Parathyroid adenoma (tissue), 2 donors: Measurements from ENCODE around the gene SRI.

ENCODE experiments used
- H2AFZ ChIP-seq: fragments of 300-600 bp; sonication (generic); one replicate; pipeline ENCODE4 v1.7.0; 2017; ENCODE audit warnings: antibody characterized with exemption, mild to moderate bottlenecking
- H3K27ac ChIP-seq: fragments of 300-600 bp; sonication (generic); one replicate; pipeline ENCODE4 v1.7.0; 2017
- H3K27me3 ChIP-seq: fragments of 300-600 bp; sonication (generic); one replicate; pipeline ENCODE4 v1.7.0; 2017; ENCODE audit warnings: low read length; ENCODE audit not compliant: control insufficient read depth, insufficient read depth
- H3K36me3 ChIP-seq: fragments of 300-600 bp; sonication (generic); one replicate; pipeline ENCODE4 v1.7.0; 2017; ENCODE audit warnings: low read length; ENCODE audit not compliant: control insufficient read depth, insufficient read depth
- H3K4me1 ChIP-seq: fragments of 300-600 bp; sonication (generic); one replicate; pipeline ENCODE4 v1.7.0; 2017; ENCODE audit warnings: control low read depth
- H3K4me2 ChIP-seq: fragments of 300-600 bp; sonication (generic); one replicate; pipeline ENCODE4 v1.7.0; 2017; ENCODE audit warnings: low read length
- H3K4me3 ChIP-seq: fragments of 300-600 bp; sonication (generic); one replicate; pipeline ENCODE4 v1.7.0; 2017; ENCODE audit warnings: low read depth, low read length
- H3K79me2 ChIP-seq: fragments of 300-600 bp; sonication (generic); one replicate; pipeline ENCODE4 v1.7.0; 2017; ENCODE audit warnings: control low read depth
- H3K9ac ChIP-seq: fragments of 300-600 bp; sonication (generic); one replicate; pipeline ENCODE4 v1.7.0; 2017; ENCODE audit warnings: mild to moderate bottlenecking
- H3K9me3 ChIP-seq: fragments of 300-600 bp; sonication (generic); one replicate; pipeline ENCODE4 v1.7.0; 2017; ENCODE audit warnings: low read length; ENCODE audit not compliant: control insufficient read depth
- TF ChIP-seq, protein P1 (sequence below): fragments of 300-600 bp; sonication (generic); IDR thresholded peaks from one replicate; pipeline ENCODE4 v1.7.0; 2017; ENCODE audit warnings: antibody characterized with exemption, mild to moderate bottlenecking
- donor health status: primary hyperparathyroidism.

SRI gene

DNA sequence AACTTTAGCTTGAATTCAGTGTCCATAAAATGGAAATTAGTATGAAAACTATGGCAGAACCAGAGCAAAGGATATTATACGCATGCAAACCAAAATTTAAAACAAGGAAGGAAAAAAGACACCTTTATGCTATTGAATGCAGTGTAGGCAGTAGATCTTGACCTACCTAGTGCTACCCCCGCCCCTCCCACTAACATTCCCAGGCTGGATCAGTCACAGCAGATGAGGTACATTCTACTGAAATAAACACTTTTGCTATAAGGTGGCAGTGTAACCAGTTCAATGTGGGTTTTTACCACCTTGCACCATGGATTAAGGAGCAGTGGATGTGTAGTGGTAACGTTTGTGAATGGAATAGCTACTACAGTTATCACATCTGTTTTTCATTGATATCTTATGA lies 27.9 kb downstream of the SRI start:
- Histone ChIP-seq H3K4me3 (no peak overlapping the region), H3K4me1 (no peaks in the 10 kb centered on the region), H3K9ac (no peak overlapping the region), H3K36me3 (no peaks in the 10 kb centered on the region), H2AFZ (no peak overlapping the region), H3K27ac (no peak overlapping the region), H3K27me3 (no peaks in the 10 kb centered on the region), H3K4me2 (no peak overlapping the region), H3K79me2 (no peaks in the 10 kb centered on the region), H3K9me3 (no peaks in the 10 kb centered on the region)
- TF ChIP-seq, protein P1, sequence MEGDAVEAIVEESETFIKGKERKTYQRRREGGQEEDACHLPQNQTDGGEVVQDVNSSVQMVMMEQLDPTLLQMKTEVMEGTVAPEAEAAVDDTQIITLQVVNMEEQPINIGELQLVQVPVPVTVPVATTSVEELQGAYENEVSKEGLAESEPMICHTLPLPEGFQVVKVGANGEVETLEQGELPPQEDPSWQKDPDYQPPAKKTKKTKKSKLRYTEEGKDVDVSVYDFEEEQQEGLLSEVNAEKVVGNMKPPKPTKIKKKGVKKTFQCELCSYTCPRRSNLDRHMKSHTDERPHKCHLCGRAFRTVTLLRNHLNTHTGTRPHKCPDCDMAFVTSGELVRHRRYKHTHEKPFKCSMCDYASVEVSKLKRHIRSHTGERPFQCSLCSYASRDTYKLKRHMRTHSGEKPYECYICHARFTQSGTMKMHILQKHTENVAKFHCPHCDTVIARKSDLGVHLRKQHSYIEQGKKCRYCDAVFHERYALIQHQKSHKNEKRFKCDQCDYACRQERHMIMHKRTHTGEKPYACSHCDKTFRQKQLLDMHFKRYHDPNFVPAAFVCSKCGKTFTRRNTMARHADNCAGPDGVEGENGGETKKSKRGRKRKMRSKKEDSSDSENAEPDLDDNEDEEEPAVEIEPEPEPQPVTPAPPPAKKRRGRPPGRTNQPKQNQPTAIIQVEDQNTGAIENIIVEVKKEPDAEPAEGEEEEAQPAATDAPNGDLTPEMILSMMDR: no peak

DNA sequence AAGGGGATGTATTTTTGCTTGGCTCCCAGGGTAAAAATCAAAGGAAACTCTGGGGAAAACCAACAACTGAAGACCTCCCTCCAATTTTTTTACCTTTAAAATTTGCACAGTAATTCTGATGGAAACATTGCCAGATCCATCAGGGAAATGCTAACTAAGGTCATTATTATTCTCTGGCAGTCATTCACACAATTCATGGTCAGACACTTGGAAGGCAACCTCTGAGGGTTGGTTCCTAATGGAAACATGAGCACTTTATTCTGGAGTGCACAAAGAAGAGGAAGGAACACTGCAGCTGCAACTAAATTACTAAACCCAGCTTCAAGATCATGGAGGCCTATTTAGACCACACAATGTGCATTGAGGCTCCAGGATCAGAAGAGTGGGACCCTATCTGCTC lies 34.2 kb downstream of the SRI start:
- Histone ChIP-seq H3K9me3 (no peaks in the 10 kb centered on the region), H2AFZ (no peak overlapping the region), H3K4me2 (no peak overlapping the region), H3K4me1 (no peaks in the 10 kb centered on the region), H3K36me3 (no peaks in the 10 kb centered on the region), H3K9ac (no peak overlapping the region), H3K27me3 (no peaks in the 10 kb centered on the region), H3K4me3 (no peak overlapping the region), H3K27ac (no peak overlapping the region), H3K79me2 (no peaks in the 10 kb centered on the region)
- TF ChIP-seq, protein P1: no peak

DNA sequence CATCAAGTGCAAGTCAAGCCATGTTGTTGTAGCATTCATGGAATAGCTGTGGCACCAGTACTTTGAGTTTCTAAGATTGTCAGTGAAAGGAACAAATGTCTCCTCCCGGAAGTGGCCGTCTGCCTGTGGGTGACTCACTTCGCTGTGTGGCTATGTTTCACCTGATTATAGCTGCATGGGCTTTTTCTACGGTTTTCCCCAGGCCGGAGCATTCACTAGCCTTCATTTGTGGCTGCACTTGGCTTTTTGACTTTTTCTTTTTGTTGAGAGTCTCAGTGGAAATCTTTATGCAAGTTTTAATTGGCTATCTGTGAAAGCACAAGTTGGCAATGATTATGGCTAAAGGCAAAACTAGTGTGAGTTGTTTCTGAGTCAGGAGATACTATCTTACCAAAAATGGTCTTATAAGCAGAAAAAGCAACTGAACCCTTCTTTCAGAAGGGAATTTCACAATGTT lies 35.0 kb downstream of the SRI start:
- Histone ChIP-seq H3K36me3 (no peaks in the 10 kb centered on the region), H3K4me1 (no peaks in the 10 kb centered on the region), H3K4me3 (no peak overlapping the region), H3K9me3 (no peaks in the 10 kb centered on the region), H3K9ac (no peak overlapping the region), H3K79me2 (no peaks in the 10 kb centered on the region), H3K27me3 (no peaks in the 10 kb centered on the region), H3K4me2 (no peak overlapping the region), H2AFZ (no peak overlapping the region), H3K27ac (no peak overlapping the region)
- TF ChIP-seq, protein P1: no peak

DNA sequence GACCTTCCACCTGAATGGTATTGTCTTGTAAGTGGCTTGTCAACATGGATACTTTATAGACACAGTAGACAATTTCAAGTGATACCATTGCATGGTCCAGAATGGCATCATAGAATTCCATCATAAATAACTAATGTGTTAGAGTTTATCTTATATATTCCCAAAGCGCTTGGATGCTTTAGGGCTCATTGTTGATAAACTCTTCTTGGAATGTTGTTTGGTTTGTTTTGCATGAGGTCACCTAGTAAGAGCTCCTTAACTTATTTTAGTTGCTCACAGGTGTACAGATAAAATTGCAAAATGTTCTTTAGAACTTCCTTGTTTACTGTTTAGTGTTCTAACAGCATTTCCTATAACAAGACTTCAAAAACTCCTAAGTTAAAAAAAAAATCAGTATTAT lies 36.8 kb downstream of the SRI start:
- Histone ChIP-seq H3K9ac (no peak overlapping the region), H3K27me3 (no peaks in the 10 kb centered on the region), H3K27ac (no peak overlapping the region), H3K9me3 (no peaks in the 10 kb centered on the region), H3K4me1 (no peaks in the 10 kb centered on the region), H3K36me3 (no peaks in the 10 kb centered on the region), H2AFZ (no peak overlapping the region), H3K79me2 (no peaks in the 10 kb centered on the region), H3K4me3 (no peak overlapping the region), H3K4me2 (no peak overlapping the region)
- TF ChIP-seq, protein P1: no peak

DNA sequence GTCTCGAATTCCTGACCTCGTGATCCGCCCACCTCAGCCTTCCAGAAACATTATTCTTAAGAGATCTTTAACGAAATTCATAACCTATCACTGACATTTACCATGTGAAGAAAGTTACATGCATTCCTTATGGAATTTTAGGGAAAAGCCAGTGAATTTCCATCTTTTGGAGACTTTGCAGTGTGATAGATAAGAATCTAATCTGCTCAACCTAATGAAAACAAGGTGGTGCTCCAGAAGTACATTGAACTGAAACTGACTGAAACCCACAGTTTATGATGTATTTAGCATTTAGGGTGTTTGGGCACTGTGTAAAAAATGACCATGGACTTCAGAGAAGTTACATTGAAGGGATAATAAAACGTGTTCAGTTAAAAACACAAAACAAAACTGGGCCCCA lies 43.6 kb downstream of the SRI start:
- no peak overlapping the region for H3K4me3 ChIP-seq
- no peak overlapping the region for H3K27ac ChIP-seq
- no peak overlapping the region for H3K4me2 ChIP-seq
- no peaks in the 10 kb centered on the region for H3K79me2 ChIP-seq
- H3K9ac ChIP-seq: no peak overlapping the region
- TF ChIP-seq, protein P1: no peak
- no peaks in the 10 kb centered on the region for H3K36me3 ChIP-seq
- H3K9me3 ChIP-seq: no peaks in the 10 kb centered on the region
- H2AFZ ChIP-seq: no peak overlapping the region
- no peaks in the 10 kb centered on the region for H3K27me3 ChIP-seq
- H3K4me1 ChIP-seq: no peaks in the 10 kb centered on the region
